Left ventricle myocardium inferior (tissue), 1 donor: ENCODE results near the gene SNORC. TPM values are rescaled to one million over a fixed set of nuclear protein-coding genes. Genes with fewer than 3 reads are reported as not detected.
"Not testable (repeated sequence)": the region's sequence is repeated elsewhere in the genome, so short reads cannot be mapped to it uniquely, and the experiment has no call there.

Experiments used
- DNase-seq: peaks from one replicate; pipeline ENCODE4 v3.0.0-alpha.2; 2020
- H3K27ac ChIP-seq: fragments of 200-600 bp; replicated peaks from 2 replicates; pipeline ENCODE4 v1.8.0; 2021
- H3K27me3 ChIP-seq: fragments of 200-600 bp; 2 replicates; pipeline ENCODE4 v1.8.0; 2021; ENCODE audit warnings: low read depth
- H3K36me3 ChIP-seq: fragments of 200-600 bp; 2 replicates; pipeline ENCODE4 v1.8.0; 2021
- H3K4me1 ChIP-seq: fragments of 200-600 bp; 2 replicates; pipeline ENCODE4 v1.8.0; 2021
- H3K4me3 ChIP-seq: fragments of 200-600 bp; 2 replicates; pipeline ENCODE4 v1.8.0; 2021; ENCODE audit warnings: mild to moderate bottlenecking, moderate library complexity
- H3K9me3 ChIP-seq: fragments of 200-600 bp; replicated peaks from 2 replicates; pipeline ENCODE4 v1.8.0; 2021
- CTCF ChIP-seq: fragments of 200-600 bp; IDR thresholded peaks from 2 replicates; pipeline ENCODE4 v1.8.0; 2021; ENCODE audit warnings: antibody characterized with exemption, mild to moderate bottlenecking, borderline replicate concordance
- intact Hi-C: fragments of 100-400 bp; cut with micrococcal nuclease; formaldehyde crosslinking; loops from one replicate; pipeline ENCODE4 v1.11.0; 2022
- total RNA-seq: library from RNA; stranded (reverse); fragmentation: NEBNext Ultra II Directional; extraction: Animal tissue kit (Norgen Biotek cat#: 25700); gene quantifications from one replicate; pipeline ENCODE4 v1.2.1, GENCODE V29; 2021
- donor health status: DM: no; HTN: yes; CAD: no; lungs with severe emphysema.

Gene SNORC
- total RNA-seq, 1 donor from 2014 or later, result 1.0 TPM

- no peak overlapping the region for H3K4me3 ChIP-seq
- no peak for TF ChIP-seq CTCF
- peaks cover 28% of the 10 kb centered on the region for H3K4me1 ChIP-seq
- peaks cover 85% of the 10 kb centered on the region for H3K36me3 ChIP-seq
- no peak for DNase-seq
- intact Hi-C loops, result no loop called here
- H3K27me3 ChIP-seq, result no peaks in the 10 kb centered on the region
- no peaks in the 10 kb centered on the region for H3K9me3 ChIP-seq
- H3K27ac ChIP-seq, result no peak overlapping the region
These were observed 24.0 kb upstream of the SNORC start for GRCh38 chr2:232846055-232846454.

- Histone ChIP-seq H3K4me1 (peaks cover 23% of the 10 kb centered on the region), H3K9me3 (no peaks in the 10 kb centered on the region), H3K36me3 (peaks cover 71% of the 10 kb centered on the region), H3K27me3 (no peaks in the 10 kb centered on the region), H3K4me3 (no peak overlapping the region), H3K27ac (no peak overlapping the region)
- TF ChIP-seq CTCF, result no peak
- no peak for DNase-seq
- intact Hi-C loops, result loop anchor here (5.0 kb wide), 1 partner anchor 402 kb away; the partner anchor contains the start of gene ATG16L1
These were observed 20.0 kb upstream of the SNORC start for GRCh38 chr2:232850039-232850438.

- not testable (repeated sequence) for H3K27me3 ChIP-seq, DNase-seq, H3K4me3 ChIP-seq, H3K27ac ChIP-seq, H3K9me3 ChIP-seq
- intact Hi-C loops, result loop anchor here (5.0 kb wide), 1 partner anchor 400 kb away; the partner anchor contains the start of gene ATG16L1
- peaks cover 73% of the 10 kb centered on the region for H3K36me3 ChIP-seq
- H3K4me1 ChIP-seq, result peaks cover 13% of the 10 kb centered on the region
These were observed 18.0 kb upstream of the SNORC start for GRCh38 chr2:232852081-232852480.

GRCh38 chr2:232852676-232853075 lies 17.4 kb upstream of the SNORC start:
- peaks cover 73% of the 10 kb centered on the region for H3K36me3 ChIP-seq
- no peak for TF ChIP-seq CTCF
- DNase-seq, result no peak
- no peak overlapping the region for H3K27ac ChIP-seq
- H3K9me3 ChIP-seq, result no peaks in the 10 kb centered on the region
- intact Hi-C loops, result loop anchor here (5.0 kb wide), 1 partner anchor 400 kb away; the partner anchor contains the start of gene ATG16L1
- no peak overlapping the region for H3K4me3 ChIP-seq
- peaks cover 13% of the 10 kb centered on the region for H3K4me1 ChIP-seq
- H3K27me3 ChIP-seq, result no peaks in the 10 kb centered on the region

GRCh38 chr2:232854082-232854481 lies 16.0 kb upstream of the SNORC start:
- Histone ChIP-seq H3K9me3 (no peaks in the 10 kb centered on the region), H3K27me3 (no peaks in the 10 kb centered on the region), H3K36me3 (peaks cover 73% of the 10 kb centered on the region), H3K4me1 (peaks cover 13% of the 10 kb centered on the region), H3K4me3 (no peak overlapping the region), H3K27ac (no peak overlapping the region)
- TF ChIP-seq CTCF, result no peak
- DNase-seq, result no peak
- intact Hi-C loops, result loop anchor here (5.0 kb wide), 1 partner anchor 398 kb away; the partner anchor contains the start of gene ATG16L1

DNA sequence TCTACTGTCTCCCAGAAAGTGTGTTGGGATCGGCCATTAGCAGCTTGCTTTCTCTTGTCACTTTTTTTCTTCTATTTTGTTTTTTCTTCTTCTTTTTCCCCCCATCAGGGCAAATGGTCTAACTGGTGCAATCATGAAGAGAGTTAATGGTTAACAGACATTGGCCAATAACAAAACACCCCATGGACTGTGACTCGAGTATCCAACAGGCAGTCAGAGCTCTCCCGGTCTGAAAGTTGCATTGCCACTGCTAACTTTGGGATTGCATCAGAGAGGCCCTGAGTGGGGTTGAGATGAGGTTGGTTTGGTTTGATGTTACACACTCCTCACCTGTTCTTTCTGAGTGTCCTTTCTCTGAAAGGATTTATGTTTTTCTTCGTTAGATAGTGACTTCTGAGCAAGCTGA lies 12.9 kb upstream of the SNORC start:
- no peaks in the 10 kb centered on the region for H3K9me3 ChIP-seq
- H3K27me3 ChIP-seq, result no peaks in the 10 kb centered on the region
- no peak for TF ChIP-seq CTCF
- no peak overlapping the region for H3K27ac ChIP-seq
- H3K4me1 ChIP-seq, result peaks cover 11% of the 10 kb centered on the region
- H3K4me3 ChIP-seq, result no peak overlapping the region
- no peak for DNase-seq
- intact Hi-C loops, result no loop called here
- H3K36me3 ChIP-seq, result peaks cover 61% of the 10 kb centered on the region
